Heart left ventricle (tissue), 16 donors: Measurements from ENCODE around the gene GALK2. TPM values are rescaled to one million over a fixed set of nuclear protein-coding genes. Genes with fewer than 3 reads are reported as not detected.

ENCODE experiments used
- ATAC-seq, 4 donors: fragments of 200-7000 bp; cut with Tn5 transposase; one replicate each; pipeline ENCODE4 v1.9.1; 2020 to 2022; ENCODE audit warnings: moderate library complexity in 4 of 4, mild to moderate bottlenecking in 3 of 4, moderate number of reproducible peaks in 1 of 4
- DNase-seq, 5 donors: peaks; one replicate each; pipeline ENCODE4 v3.0.0-alpha.2; 2020
- H3K27ac ChIP-seq, 12 donors: fragments of 200-600 bp; sonication (generic) in 4 of 12; one replicate each; pipeline versions ENCODE4 v1.5.0 to v1.8.0; 2016 to 2022; ENCODE audit warnings: mild to moderate bottlenecking in 2 of 12
- H3K27me3 ChIP-seq, 9 donors: fragments of 200-600 bp; sonication (generic) in 2 of 9; one replicate each; pipeline versions ENCODE4 v1.5.1 to v1.8.0; 2016 to 2022; ENCODE audit warnings: mild to moderate bottlenecking in 3 of 9
- H3K36me3 ChIP-seq, 9 donors: fragments of 200-600 bp; sonication (generic) in 2 of 9; one replicate each; pipeline versions ENCODE4 v1.5.0 to v1.8.0; 2018 to 2022; ENCODE audit warnings: mild to moderate bottlenecking in 2 of 9
- H3K4me1 ChIP-seq, 12 donors: fragments of 200-600 bp; sonication (generic) in 4 of 12; one replicate each; pipeline versions ENCODE4 v1.5.0 to v1.8.0; 2016 to 2022; ENCODE audit warnings: mild to moderate bottlenecking in 3 of 12
- H3K4me3 ChIP-seq, 12 donors: fragments of 200-600 bp; sonication (generic) in 4 of 12; one replicate each; pipeline versions ENCODE4 v1.5.0 to v1.8.0; 2017 to 2022; ENCODE audit warnings: mild to moderate bottlenecking in 9 of 12, moderate library complexity in 4 of 12
- H3K9me3 ChIP-seq, 12 donors: fragments of 200-600 bp; sonication (generic) in 4 of 12; one replicate each; pipeline versions ENCODE4 v1.5.0 to v1.8.0; 2016 to 2022; ENCODE audit warnings: mild to moderate bottlenecking in 1 of 12
- CTCF ChIP-seq, 12 donors: fragments of 200-600 bp; sonication (generic) in 4 of 12; IDR thresholded peaks; one replicate each; pipeline versions ENCODE4 v1.5.0 to v1.8.0; 2018 to 2022; ENCODE audit warnings: antibody characterized with exemption in 12 of 12, mild to moderate bottlenecking in 5 of 12
- POLR2A ChIP-seq, 2 donors: fragments of 450-650 bp; IDR thresholded peaks; one replicate each; pipeline ENCODE4 v1.6.1; 2017; ENCODE audit warnings: antibody characterized with exemption in 2 of 2, mild to moderate bottlenecking in 2 of 2, moderate library complexity in 2 of 2
- WGBS, 4 donors: extraction: QIAGEN DNeasy Blood & Tissue Kit in 2 of 4; methylation state at CpG; one replicate each; pipeline versions ENCODE4 v1.1.5 to v1.1.7; 2013 to 2018; 5-methylcytosine and 5-hydroxymethylcytosine counted together
- intact Hi-C, 10 donors: fragments of 100-400 bp; cut with DNase I; formaldehyde crosslinking; loops; one replicate each; pipeline versions ENCODE4 v1.11.1 to v1.14.2; 2022
- microRNA-seq, 4 donors: library from miRNA; unstranded; fragments of <30 nt; microRNA quantifications; one replicate each; pipeline versions ENCODE4 to v1.2.0, GENCODE V29; 2017 to 2020
- polyA plus RNA-seq, 2 donors: library from polyadenylated mRNA; stranded (reverse); fragments of 200-250 nt; gene quantifications; one replicate each; pipeline ENCODE4 v1.2.3, GENCODE V29; 2013
- total RNA-seq, 9 donors: library from RNA; depleted of rRNA in 2 of 9; stranded (reverse); fragments of >200 nt in 2 of 9; fragmentation: NEBNext Ultra II Directional in 3 of 9; extraction: Animal tissue kit (Norgen Biotek cat#: 25700) in 3 of 9; gene quantifications; one replicate each; pipeline versions ENCODE4 v1.1.0 to v1.2.4, GENCODE V29; 2016 to 2023
- donor health status: ischemic (EF 13 %, LVEDD 7.1; RV severe dilation, severe dysfunction).
- donor health status: healthy with polysubstance abuse.
- donor health status: DM: no; HTN: yes; CAD: no.
- donor health status: DM: no; HTN: no; CAD: no.
- donor health status: ischemic (EF 25% LVEDD 6.9; RV normal size, moderate dysfunction).
- donor health status: ischemic (EF 25% LVEDD 5.7; RV mildly dilated, moderate dysfunction).
- donor health status: healthy.
- donor health status: DM: yes; HTN: yes; CAD: no.
- donor health status: ischemic (EF 35%, LVEDD 5.7; RV mildly dilated, moderate dysfunction).
- donor health status: nonischemic (EF 11% LVEDD 7.7; RV severe dilation, severe dysfunction).
- donor health status: DM: yes; HTN: yes; CAD: no.
- donor health status: PGD.
- donor health status: ischemic (EF 29% LVEDD 5.4; RV normal size, mild dysfunction).
- donor health status: nonischemic (EF 23%, LVEDD 6.1; RV moderate dilation, normal function).

The GALK2 gene
- total and polyA plus RNA-seq, 11 donors: 8.3 to 55.3 (median 35.2) TPM

GRCh38 chr15:49380912-49381311 lies 210.9 kb downstream of the GALK2 start:
- WGBS, 4 donors: 67 to 78% (median 74%) methylated on average over 5 of the region's 5 CpGs
- ATAC-seq: no peak
- TF ChIP-seq POLR2A (IDR thresholded peaks at IDR 0.05): no peak
- no peak for TF ChIP-seq CTCF (IDR thresholded peaks at IDR 0.05)
- DNase-seq: no peak
- Histone ChIP-seq H3K27me3 (no peaks in the 10 kb centered on the region), H3K4me3 (no peak overlapping the region), H3K36me3 (no peaks in the 10 kb centered on the region), H3K9me3 (no peaks in the 10 kb centered on the region), H3K27ac (no peak overlapping the region), H3K4me1 (no peaks in the 10 kb centered on the region)
- intact Hi-C loops: no loop called here

Small RNAs within 50 kb of the gene (microRNA-seq; reads per million reads assigned to microRNA genes)
- 0 reads per million in 4 donors for gene MIR4716

Other genes with a start within 250 kb of the GALK2 start
- 1 to 10 TPM; 1.8 to 4.1 (median 2.6) TPM for gene SHC4, start 206.3 kb upstream of the GALK2 start, total RNA-seq
- gene SHC4, start 206.3 kb upstream of the GALK2 start, polyA plus RNA-seq: 1 to 10 TPM; 1.3 to 1.5 TPM
- 10 to 100 TPM; 25.5 to 52.4 (median 45.3) TPM for gene SECISBP2L, start 123.8 kb upstream of the GALK2 start, total RNA-seq
- gene SECISBP2L, start 123.8 kb upstream of the GALK2 start, polyA plus RNA-seq: 10 to 100 TPM in 1 of 2 donors, 1 to 10 TPM in 1; 8.8 to 18.5 TPM
- gene COPS2, start 14.6 kb upstream of the GALK2 start, total RNA-seq: 10 to 100 TPM; 41.6 to 94.4 (median 82.8) TPM
- gene COPS2, start 14.6 kb upstream of the GALK2 start, polyA plus RNA-seq: 10 to 100 TPM; 36.4 to 71.2 TPM